ENCODE results near the gene TMOD4.

DNA sequence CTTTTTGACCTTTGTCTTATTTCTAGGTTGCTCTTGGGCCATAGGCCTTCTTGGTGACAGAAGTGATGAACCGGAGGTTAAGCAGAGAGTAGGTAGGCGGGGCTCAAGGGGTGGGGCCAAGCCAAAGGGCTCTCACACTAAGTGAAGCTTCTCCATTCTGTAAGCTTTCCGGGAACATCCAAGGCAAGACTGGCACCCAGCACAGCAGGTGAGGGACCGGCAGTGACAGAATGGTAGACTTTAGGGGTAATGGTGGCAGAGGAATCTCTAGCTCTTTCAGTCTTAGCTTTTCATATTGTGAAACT lies 19.3 kb downstream of the TMOD4 start, which contains the start of gene TNFAIP8L2:
- TF ChIP-seq, protein P1, sequence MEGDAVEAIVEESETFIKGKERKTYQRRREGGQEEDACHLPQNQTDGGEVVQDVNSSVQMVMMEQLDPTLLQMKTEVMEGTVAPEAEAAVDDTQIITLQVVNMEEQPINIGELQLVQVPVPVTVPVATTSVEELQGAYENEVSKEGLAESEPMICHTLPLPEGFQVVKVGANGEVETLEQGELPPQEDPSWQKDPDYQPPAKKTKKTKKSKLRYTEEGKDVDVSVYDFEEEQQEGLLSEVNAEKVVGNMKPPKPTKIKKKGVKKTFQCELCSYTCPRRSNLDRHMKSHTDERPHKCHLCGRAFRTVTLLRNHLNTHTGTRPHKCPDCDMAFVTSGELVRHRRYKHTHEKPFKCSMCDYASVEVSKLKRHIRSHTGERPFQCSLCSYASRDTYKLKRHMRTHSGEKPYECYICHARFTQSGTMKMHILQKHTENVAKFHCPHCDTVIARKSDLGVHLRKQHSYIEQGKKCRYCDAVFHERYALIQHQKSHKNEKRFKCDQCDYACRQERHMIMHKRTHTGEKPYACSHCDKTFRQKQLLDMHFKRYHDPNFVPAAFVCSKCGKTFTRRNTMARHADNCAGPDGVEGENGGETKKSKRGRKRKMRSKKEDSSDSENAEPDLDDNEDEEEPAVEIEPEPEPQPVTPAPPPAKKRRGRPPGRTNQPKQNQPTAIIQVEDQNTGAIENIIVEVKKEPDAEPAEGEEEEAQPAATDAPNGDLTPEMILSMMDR (IDR thresholded peaks at IDR 0.05) = no peak
- TF ChIP-seq POLR2A (IDR thresholded peaks at IDR 0.05) = no peak
